Measurements from ENCODE around the gene GET4.
"Not testable (repeated sequence)": the region's sequence is repeated elsewhere in the genome, so short reads cannot be mapped to it uniquely, and the experiment has no call there.

Gene GET4

GRCh38 chr7:845731-846130 lies 30.6 kb upstream of the GET4 start:
- no peak for TF ChIP-seq CTCF (IDR thresholded peaks at IDR 0.05; ENCODE audit: insufficient read depth, missing control alignments)
- no peak for FAIRE-seq

GRCh38 chr7:846958-847650 lies 29.2 kb upstream of the GET4 start:
- FAIRE-seq; DNase-seq (ENCODE audit: insufficient read length, low spot score): not testable (repeated sequence)

More at GRCh38 chr7:845731-846130, 30.6 kb upstream of the GET4 start:
- no peak for DNase-seq (ENCODE audit: insufficient read length, low spot score)

GRCh38 chr7:847728-848127 lies 28.6 kb upstream of the GET4 start:
- DNase-seq (ENCODE audit: insufficient read length, low spot score); FAIRE-seq: not testable (repeated sequence)

GRCh38 chr7:849145-849544 lies 27.2 kb upstream of the GET4 start:
- FAIRE-seq: no peak
- TF ChIP-seq CTCF (IDR thresholded peaks at IDR 0.05; ENCODE audit: insufficient read depth, missing control alignments): no peak
- DNase-seq (ENCODE audit: insufficient read length, low spot score): no peak

- DNase-seq (ENCODE audit: insufficient read length, low spot score) (no peak), FAIRE-seq (no peak)
- TF ChIP-seq CTCF (IDR thresholded peaks at IDR 0.05; ENCODE audit: insufficient read depth, missing control alignments): no peak
Observed at GRCh38 chr7:849781-850180, 26.6 kb upstream of the GET4 start.

- no peak for FAIRE-seq
- DNase-seq (ENCODE audit: insufficient read length, low spot score): no peak
- no peak for TF ChIP-seq CTCF (IDR thresholded peaks at IDR 0.05; ENCODE audit: insufficient read depth, missing control alignments)
Observed at GRCh38 chr7:851204-851603, 25.1 kb upstream of the GET4 start.

GRCh38 chr7:853366-854117 lies 22.8 kb upstream of the GET4 start:
- no peak for TF ChIP-seq CTCF (IDR thresholded peaks at IDR 0.05; ENCODE audit: insufficient read depth, missing control alignments)
- FAIRE-seq (no peak), DNase-seq (ENCODE audit: insufficient read length, low spot score) (no peak)

GRCh38 chr7:854118-854775 lies 22.1 kb upstream of the GET4 start:
- no peak for TF ChIP-seq CTCF (IDR thresholded peaks at IDR 0.05; ENCODE audit: insufficient read depth, missing control alignments)
- DNase-seq (ENCODE audit: insufficient read length, low spot score): no peak
- no peak for FAIRE-seq

All from D721Med (cell line).